Effector CD4-positive, alpha-beta T cell (primary cell): Measurements from ENCODE around the gene LRP2BP.
"Not testable (repeated sequence)": the region's sequence is repeated elsewhere in the genome, so short reads cannot be mapped to it uniquely, and the experiment has no call there.

Experiments
- DNase-seq: peaks from one replicate; pipeline ENCODE4 v3.0.0-alpha.2; 2020

Gene LRP2BP

DNA sequence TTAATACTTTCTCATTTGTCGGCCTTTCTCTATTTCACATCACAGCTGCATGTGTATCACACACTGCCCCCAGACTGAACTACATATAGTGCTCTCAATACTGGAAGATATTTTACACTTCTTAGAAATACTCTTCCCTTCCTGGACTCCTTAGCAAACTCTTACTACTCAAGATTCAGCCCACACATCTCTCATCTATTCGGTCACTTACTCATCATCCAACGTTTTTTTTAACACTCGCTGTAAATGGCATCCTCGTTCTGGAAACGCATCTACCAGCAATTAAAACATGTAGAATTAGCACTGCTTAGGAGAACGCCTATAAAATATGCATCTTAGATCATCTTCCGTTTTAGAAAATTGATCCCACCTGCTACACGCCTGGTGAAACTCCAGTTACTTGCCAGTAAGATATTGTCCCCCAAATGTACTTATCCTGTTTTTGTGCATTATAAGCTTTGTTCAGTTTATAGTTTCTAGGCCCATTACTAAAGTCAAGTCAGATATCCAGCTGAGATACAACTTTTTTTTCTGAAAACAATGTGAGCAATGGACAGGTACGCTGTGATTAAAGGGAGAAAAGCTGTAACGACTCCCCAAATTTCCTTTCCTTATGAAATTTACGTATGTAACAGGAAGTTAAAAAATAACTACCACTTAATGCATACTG lies 1.0 kb downstream of the LRP2BP start:
- no peak for DNase-seq

DNA sequence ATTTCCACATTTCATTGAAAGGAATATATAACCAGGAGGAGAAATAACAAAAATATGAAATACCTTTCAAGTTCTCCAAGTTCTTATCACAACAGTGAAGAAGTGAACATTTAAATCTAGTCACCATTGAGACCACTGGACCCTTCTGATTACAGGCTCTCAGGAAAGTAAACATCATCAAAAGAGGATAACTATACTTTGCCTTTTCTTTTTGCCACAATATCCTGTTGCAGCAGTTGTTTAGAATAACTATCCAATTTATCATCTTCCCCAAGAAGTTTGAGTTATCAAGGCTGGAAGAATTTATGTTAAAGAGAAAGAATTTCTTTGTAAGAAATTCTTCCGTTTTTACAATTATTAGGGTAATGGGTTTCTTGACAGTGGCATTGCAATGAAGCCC lies 3.6 kb downstream of the LRP2BP start:
- no peak for DNase-seq

DNA sequence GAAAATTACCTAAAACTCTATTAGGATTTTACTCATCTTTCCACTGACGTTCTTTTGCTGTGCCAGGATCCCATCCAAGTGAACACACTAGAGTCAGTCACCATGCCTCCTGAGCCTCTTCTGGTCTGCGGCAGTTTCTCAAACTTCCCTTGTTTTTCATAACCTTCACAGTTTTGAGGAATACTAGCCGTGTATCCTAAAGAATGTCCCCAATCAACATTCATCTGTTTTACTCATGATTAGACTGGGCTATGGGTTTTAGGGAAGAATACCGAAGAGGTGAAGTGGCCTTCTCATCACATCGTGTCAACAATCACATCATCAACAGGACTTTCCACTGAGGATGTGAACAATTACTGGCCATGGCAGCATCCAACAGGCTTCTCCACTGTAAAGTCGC lies 4.8 kb downstream of the LRP2BP start:
- no peak for DNase-seq

DNA sequence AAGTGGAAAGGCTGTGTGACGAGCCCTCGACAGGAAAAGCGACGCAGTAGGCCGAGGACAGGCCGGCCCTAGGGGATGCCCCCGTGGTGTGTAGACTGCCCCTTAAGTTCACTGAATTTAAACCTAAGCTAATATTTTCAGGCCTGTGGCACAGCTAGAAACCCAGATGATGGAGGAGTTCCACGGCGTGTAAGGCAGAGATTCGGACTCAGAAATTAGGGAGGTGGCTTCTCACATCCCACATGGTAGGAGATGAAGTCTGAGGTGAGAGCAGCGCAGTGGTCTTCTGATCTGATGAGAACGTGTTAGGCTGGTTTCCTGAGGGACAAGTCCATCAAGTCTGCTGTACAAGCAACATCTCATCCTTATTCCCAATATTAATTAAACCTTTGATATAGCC lies 7.8 kb downstream of the LRP2BP start:
- no peak for DNase-seq

DNA sequence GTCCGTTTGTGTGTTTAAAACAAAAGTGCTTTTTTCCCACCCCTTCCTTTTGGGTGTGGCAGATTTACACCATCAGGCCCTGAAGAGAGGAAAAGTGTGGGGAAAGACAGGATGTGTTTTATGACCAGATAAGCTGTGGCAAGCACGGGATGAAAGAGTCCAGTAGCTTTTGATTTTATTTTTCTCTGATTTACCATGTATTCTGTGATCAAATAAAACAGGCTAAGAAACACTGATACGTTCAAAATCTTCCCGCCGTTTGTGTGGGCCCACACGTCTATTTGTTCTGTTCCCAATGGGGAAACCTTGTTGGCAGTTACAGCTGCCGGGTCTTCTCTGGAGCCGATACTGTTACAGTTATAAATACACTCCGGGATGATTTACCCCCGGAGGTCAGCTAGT lies 10.8 kb downstream of the LRP2BP start:
- no peak for DNase-seq

GRCh38 chr4:185384061-185384460 lies 11.7 kb downstream of the LRP2BP start:
- DNase-seq = no peak

GRCh38 chr4:185383451-185383850 lies 12.3 kb downstream of the LRP2BP start:
- DNase-seq = no peak

DNA sequence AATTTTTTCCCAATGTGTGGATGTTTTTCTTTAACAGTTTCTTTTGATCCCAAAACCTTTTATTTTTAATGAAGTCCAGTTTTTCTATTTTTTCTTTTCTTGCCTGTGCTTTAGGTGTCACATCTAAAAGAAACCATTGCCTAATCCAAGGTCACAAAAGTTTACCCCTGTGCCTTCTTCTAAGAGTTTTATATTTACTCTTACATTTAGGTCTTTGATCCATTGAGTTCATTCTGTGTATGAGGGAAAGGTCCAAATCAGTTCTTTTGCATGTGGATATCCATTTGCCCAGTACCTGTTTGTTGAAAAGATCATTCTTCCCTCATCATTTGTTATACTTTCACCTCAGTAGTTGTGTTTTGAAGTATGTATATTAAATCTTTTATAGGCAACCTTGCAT lies 13.0 kb downstream of the LRP2BP start:
- DNase-seq = no peak

GRCh38 chr4:185381288-185382196 lies 14.2 kb downstream of the LRP2BP start:
- no peak for DNase-seq

DNA sequence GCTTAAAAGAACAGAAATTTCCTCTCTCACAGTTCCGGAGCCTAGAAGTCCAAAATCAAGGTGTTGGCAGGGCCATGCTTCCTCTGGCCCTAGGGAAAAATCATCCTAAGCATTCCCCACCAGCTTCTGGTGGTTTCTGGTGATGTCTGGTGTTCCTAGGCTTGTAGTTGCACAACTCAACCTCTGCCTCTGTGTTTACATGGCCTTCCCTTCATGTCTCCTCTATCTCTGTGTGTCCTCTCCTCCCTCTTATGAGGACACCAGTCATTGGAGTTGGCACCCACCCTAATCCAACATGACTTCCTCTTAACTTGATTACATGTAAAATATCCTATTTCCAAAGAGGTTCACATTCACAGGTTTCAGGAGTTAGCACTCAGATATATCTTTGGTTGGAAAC lies 15.4 kb downstream of the LRP2BP start:
- DNase-seq = no peak

DNA sequence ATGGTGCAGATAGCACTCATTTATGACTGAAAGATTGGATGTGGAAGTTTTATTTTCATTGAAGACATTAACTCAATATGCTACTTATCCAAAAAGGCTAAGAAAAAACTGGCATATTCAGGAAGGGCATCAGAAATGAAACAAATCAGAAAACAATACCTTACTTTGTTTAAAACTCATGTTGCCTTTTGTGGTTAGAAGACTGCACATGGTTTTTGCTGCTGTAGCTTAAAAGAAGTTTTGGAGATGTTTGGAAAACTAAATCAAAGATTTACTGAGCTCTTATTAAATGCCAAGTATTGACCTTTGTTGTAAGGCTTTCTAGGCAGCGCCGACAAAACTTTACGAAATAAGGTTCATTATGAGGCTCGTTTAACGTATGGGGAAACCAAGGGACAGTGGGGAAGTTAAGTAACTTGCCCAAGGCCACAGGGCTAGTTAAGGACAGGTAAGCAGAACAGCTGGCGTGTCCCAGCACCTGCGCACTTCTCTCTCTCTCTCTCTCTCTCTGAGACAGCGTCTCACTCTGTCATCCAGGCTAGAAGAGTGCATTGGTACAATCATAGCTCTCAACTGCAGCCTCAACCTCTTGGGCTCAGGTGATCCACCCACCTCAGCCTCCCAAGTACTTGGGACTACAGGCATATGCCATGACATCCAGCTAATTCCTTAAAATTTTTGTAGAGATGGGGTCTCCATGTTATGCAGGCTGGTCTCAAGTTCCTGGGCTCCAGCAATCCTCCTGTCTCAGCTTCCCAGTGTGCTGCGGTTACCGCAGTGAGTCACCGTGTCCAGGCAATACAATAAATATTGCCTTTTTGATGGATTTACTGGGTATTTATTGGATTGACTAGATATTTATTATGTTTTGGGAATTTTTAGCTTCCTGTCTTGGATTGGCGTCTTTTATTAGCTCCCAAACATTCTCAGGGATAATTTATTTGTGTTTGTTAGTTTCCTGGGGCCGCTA lies 16.1 kb downstream of the LRP2BP start:
- no peak for DNase-seq

GRCh38 chr4:185378264-185378663 lies 17.5 kb downstream of the LRP2BP start:
- no peak for DNase-seq

- DNase-seq = no peak
Measured at GRCh38 chr4:185374573-185374972, 21.2 kb downstream of the LRP2BP start.

DNA sequence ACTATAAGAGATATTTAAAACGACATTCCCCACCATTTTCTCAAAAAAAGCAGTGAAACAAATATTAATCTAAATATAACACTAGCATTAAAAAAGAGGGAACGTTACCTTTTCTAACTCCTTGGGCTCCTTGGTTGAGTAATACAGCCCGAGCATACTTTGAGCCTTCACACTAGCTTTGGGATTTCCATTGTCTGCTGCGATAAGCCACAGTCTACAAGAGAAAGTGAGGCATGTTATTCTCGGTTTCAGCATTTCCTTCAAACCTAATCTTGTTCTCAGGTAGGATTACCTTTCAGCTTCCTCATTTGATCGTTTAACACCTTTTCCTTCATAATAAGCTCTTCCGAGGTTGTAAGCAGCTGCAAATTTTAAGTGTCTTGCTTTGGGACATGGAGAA lies 21.7 kb downstream of the LRP2BP start:
- no peak for DNase-seq

DNA sequence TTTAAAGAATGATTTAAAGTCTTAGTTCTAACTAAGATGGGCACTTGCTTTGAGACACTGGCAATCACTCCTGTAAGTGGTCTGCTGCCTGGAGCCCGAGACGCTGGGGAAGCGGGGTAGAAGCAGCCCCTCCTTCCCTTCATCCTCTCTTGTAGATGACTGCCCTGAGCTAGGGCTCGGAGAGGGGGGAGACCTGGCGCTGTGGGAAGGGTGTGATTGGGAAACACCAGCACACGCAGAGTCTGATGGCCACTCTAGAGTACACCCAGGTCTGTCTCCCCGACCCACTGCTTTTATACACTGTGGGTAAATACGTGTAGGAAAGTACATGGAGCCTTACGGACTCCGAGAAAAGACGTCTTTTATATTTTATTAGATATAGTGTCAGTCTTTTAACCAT lies 24.0 kb downstream of the LRP2BP start:
- DNase-seq = no peak

DNA sequence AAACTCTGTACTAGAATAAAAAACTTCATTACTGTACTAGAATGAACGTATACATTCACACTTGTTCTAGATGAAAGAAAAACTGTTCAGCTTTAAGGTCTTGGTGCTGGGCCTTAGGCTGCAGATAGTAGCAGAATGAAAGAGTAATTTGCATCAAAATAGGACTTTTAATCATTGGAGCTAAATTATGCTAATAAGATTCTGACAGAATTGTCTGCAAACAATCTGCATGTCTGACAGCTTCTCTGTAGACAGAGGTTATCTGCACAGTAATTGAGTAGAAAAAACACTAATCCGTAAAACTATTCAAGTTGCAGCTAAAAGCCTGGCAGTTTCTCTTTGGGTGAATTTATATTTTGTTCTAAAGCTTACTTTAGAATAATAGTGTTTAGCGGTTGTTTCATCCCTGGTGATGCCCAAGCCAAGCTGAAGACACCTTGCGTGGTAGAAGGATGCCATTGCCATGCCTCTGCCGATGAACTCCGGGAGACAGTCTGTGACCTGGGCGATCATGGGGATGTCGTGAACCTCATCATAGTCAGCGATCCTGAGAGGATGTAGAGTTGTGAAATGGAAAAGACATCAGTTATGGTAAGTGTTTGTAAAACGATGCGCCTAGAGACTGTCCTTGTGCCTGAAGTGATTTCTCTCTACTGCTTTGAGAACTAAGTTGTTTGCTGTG lies 25.3 kb downstream of the LRP2BP start:
- DNase-seq = no peak

DNA sequence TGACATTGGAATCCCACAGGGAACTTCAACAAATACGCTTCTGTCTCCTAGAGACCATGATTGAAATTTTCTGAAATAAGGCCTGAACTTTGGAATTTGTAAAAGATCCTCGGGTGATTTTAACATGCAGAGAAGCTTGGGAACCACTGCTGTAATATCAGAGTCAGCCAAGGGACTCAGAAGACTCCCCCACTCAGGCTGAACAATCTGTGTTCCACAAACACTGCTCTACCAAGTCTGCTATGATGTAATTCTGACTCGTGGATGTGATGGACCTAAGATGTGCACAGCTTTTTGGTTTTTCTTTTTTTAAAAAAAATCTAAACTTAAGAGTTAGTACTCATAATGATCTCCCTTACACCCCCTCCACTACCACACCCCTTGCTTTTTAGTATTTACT lies 26.0 kb downstream of the LRP2BP start:
- DNase-seq = no peak

DNA sequence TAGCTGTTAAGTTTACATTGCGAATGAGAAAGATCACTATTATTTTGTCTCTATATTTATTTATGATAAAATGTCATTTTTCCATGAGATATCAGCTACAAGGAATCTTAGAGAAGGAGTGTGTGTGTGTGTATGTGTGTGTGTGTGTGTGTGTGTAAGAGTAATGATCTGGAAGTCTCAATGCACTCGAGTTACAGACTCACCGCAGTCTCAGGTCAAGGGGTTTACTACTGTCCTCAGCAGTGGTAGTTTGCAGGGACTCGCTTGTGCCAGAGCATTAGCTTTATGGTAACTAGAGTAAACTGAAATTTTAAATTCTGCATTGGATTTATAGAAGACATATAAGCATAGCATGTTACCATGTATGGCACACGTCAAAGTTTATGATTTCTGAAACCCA lies 30.8 kb downstream of the LRP2BP start:
- DNase-seq = no peak

DNA sequence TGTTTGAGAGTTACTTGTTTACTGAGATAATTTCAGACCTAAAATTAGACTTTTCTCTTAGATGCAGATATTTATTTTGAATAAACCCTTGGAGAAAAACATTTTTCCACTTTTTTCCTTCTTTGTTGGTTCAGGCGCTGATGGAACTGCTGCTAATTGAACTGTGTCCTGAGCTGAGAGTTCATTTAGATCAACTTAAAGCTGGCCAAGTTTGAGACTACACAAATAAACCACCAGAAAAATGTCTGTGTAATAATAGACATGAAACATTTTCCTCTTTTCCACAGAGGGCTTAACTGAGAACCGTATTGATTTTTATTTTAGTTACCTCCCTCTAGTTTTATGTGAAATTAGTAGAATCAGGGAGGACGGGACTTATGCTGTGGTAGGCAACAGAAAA lies 32.5 kb downstream of the LRP2BP start:
- DNase-seq = no peak

- not testable (repeated sequence) for DNase-seq
Measured at GRCh38 chr4:185362570-185362969, 33.2 kb downstream of the LRP2BP start.

GRCh38 chr4:185361872-185362271 lies 33.9 kb downstream of the LRP2BP start:
- DNase-seq = no peak

DNA sequence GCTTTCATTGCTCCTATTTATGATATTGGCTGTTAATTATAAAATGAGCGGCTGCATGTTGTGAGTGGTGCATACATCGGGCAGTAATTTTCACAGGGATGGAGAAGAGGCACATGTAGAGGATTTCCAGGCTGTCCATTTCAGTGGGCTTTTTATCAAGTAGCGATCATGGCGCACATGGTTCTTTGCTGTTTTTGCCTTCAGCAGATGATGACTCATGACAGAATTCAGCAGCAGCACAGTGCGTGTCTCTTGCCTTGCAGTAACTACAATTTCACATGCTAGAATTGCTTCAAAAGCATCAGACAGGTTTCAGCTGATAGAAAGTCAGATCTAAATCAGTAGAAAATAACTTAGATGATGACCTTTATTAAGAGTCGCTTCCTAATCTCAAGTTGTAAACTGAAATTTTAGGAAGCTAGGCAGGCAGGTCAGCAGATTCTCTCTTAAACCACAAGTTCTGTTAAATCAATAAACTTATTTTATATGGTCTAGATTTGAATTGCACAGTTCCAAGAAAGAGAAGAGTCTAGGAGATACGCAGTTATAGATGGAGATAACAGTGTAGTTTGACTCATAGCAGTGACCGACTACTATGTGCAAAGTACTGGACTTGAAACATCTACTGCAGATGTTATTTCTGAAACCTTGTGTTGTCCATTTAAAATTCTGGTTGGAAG lies 35.8 kb downstream of the LRP2BP start:
- DNase-seq = no peak
